ENCODE results near the gene GNG12. TPM values are rescaled to one million over a fixed set of nuclear protein-coding genes. Genes with fewer than 3 reads are reported as not detected.

The GNG12 gene
- total RNA-seq, 1 experiment from 2014 or later, result 14.3 TPM

GRCh38 chr1:67675800-67676199 is 157.5 kb downstream of the GNG12 start:
- Histone ChIP-seq H3K79me1 (ENCODE audit: insufficient read depth, low read depth, low read length, poor library complexity, severe bottlenecking) (no peaks in the 10 kb centered on the region), H3K56ac (ENCODE audit: insufficient read length, low read depth, low read length) (no peak overlapping the region), H2AFZ (ENCODE audit: low read length) (no peak overlapping the region), H4K91ac (ENCODE audit: insufficient read length, low read depth, low read length) (no peak overlapping the region), H3K23ac (ENCODE audit: insufficient read length, low read depth, low read length) (no peak overlapping the region), H2BK12ac (ENCODE audit: insufficient read length, low read depth, low read length) (no peak overlapping the region), H4K20me1 (ENCODE audit: control insufficient read depth, insufficient read depth, insufficient read length) (no peaks in the 10 kb centered on the region), H3K18ac (ENCODE audit: insufficient read length, low read depth, low read length) (no peak overlapping the region), H3K14ac (ENCODE audit: insufficient read depth, low read length) (no peak overlapping the region), H3K27me3 (ENCODE audit: insufficient read depth, low read length) (no peaks in the 10 kb centered on the region), H3K4me2 (ENCODE audit: insufficient read depth, insufficient read length, low read length) (no peak overlapping the region), H4K5ac (ENCODE audit: insufficient read length, low read depth, low read length) (no peak overlapping the region), H2BK15ac (ENCODE audit: low read depth, low read length) (no peak overlapping the region), H3K4ac (ENCODE audit: low read depth, low read length) (no peak overlapping the region), H3T11ph (ENCODE audit: low read length) (no peak overlapping the region), H3K9me3 (ENCODE audit: control insufficient read depth, low read depth, low read length) (no peaks in the 10 kb centered on the region), H3K27ac (ENCODE audit: insufficient read length, low read depth, low read length) (no peak overlapping the region), H4K8ac (replicated peaks; ENCODE audit: insufficient read length, low read depth, low read length) (no peak overlapping the region), H2BK20ac (ENCODE audit: low read depth, low read length, poor library complexity, severe bottlenecking) (no peak overlapping the region), H3K79me2 (ENCODE audit: insufficient read depth, low read length) (no peaks in the 10 kb centered on the region), H3K23me2 (ENCODE audit: insufficient read length, low read depth, low read length, poor library complexity, severe bottlenecking) (no peaks in the 10 kb centered on the region), H2BK5ac (ENCODE audit: insufficient read length, low read length) (no peak overlapping the region), H2AK5ac (ENCODE audit: insufficient read length, low read length) (no peak overlapping the region), H2BK120ac (ENCODE audit: low read depth, low read length, poor library complexity, severe bottlenecking) (no peak overlapping the region), H3K9ac (ENCODE audit: extremely low read depth, insufficient read length, low read length) (no peak overlapping the region), H3K4me1 (ENCODE audit: insufficient read depth, low read length) (no peaks in the 10 kb centered on the region)
- no peak for DNase-seq
- H3K27ac Mint-ChIP-seq, result no peak overlapping the region
- peaks cover 0 to 9% of the 10 kb centered on the region in 2 experiments; a peak in 3 of 4 replicates for H3K4me1 Mint-ChIP-seq
- peaks cover 3% of the 10 kb centered on the region for H3K27me3 Mint-ChIP-seq (ENCODE audit: low read depth)
- H3K4me3 Mint-ChIP-seq, result no peak overlapping the region
- no peaks in the 10 kb centered on the region for H3K9me3 Mint-ChIP-seq
- no CpG with 5 or more reads among the region's 2 CpGs for WGBS (ENCODE audit: extremely low coverage, insufficient read length, low lambda C conversion rate)
- TF ChIP-seq, protein P1, sequence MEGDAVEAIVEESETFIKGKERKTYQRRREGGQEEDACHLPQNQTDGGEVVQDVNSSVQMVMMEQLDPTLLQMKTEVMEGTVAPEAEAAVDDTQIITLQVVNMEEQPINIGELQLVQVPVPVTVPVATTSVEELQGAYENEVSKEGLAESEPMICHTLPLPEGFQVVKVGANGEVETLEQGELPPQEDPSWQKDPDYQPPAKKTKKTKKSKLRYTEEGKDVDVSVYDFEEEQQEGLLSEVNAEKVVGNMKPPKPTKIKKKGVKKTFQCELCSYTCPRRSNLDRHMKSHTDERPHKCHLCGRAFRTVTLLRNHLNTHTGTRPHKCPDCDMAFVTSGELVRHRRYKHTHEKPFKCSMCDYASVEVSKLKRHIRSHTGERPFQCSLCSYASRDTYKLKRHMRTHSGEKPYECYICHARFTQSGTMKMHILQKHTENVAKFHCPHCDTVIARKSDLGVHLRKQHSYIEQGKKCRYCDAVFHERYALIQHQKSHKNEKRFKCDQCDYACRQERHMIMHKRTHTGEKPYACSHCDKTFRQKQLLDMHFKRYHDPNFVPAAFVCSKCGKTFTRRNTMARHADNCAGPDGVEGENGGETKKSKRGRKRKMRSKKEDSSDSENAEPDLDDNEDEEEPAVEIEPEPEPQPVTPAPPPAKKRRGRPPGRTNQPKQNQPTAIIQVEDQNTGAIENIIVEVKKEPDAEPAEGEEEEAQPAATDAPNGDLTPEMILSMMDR (conservative IDR thresholded peaks at IDR 0.05), result no peak
- H3K36me3 Mint-ChIP-seq (ENCODE audit: insufficient read depth in 1 of 3, low read depth in 3 of 3), result no peaks in the 10 kb centered on the region

Measured in H9 (cell line).